HG02970 (cell line): ENCODE results near the gene TACO1.

Experiments
- ATAC-seq: cut with Tn5 transposase; IDR thresholded peaks from one replicate; pipeline ENCODE4 v1.9.1; 2021; ENCODE audit warnings: mild to moderate bottlenecking, moderate library complexity, moderate number of reproducible peaks; ENCODE audit not compliant: unreplicated experiment, low FRiP score

TACO1 gene

DNA sequence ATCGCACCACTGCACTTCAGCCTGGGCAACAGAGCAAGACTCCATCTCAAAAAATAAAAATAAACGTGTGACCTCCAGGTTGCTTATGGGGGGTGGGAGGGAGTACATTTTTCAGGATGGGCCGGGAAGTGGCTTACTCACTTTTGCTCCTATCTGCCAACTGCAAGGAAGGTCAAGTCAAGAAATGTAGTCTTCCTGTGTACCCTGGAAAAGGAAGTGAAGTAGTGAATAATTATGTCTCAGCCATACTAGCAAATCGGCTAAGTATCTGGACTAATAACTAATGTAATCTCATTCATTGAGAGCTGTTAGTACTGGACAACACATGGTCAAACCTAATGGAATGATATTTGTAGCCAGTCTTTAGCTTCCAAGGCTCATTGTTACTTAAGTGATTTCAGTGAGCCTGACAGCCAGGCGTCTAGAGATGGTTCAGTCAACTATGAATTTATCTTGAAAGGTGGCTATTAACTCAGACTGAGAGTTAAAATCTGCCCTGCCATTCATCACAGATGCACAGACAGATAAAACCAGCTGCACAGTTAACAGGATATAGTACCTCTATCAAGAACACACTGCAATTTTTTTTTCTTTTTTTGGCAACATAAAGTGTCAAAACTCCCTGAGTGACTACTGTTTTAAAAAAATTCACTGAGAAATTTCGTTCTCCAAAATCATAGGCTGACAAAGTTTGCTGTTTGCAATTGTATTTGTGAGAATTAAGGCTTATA, 3.7 kb upstream of the TACO1 start:
- ATAC-seq, result no peak

GRCh38 chr17:63598281-63598680, 2.4 kb upstream of the TACO1 start:
- ATAC-seq, result no peak

GRCh38 chr17:63601439-63602371, 1.0 kb downstream of the TACO1 start:
- ATAC-seq, result no peak

DNA sequence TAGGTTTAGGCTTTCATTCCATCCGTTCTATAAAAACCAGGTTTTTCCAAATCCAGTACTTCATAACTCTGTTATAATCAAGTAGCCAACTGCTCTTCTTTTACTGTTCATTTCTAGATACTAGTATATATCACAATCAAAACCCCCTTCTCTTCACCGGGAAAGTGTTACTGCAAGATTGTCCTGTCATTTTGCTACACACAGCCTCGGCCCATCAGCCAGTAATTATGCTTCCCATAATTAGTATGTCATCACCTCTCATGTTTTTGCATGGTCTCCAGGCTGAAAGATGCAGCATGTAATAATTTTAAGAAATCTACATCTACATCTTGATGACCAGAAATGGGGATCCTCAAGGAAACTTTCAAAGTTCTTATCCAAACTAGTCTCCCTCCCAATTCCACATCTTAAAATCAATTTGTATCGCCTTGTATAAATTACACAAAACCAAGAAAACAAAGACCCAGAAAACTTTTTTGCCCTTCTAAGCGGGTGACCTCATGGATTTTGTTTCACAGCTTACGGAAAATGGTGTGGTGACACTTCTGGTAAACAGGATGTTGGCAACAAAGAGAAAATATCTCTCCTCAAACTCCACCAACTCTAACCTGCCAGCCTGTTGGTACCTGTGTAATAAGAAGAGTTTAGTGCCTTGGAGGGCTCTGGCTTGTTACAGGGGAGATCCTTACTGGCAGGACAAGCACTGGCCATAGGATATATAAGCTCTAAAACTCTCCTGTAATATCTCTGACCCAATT, 9.3 kb downstream of the TACO1 start:
- no peak for ATAC-seq

- ATAC-seq, result no peak
These were observed 10.2 kb downstream of the TACO1 start for GRCh38 chr17:63610854-63611253.

DNA sequence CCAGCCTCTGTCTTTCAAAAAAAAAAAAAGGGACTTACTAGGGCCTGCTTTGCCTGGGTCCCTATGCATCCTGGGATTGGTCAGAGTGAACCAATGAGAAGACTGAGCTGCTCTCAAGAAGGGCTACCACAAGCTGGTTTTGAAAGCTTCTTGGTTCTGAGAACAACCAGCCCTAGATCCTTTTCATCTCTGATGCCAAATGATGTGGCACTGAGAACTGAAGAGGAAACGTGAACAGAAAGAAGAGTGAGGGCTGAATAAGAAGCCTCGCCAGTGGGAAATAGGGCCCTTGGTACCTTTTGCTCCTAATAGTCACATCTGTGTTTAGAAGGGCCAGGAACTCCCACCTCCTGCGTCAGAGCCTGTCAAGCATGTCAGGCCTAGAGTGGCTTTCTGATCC, 10.7 kb downstream of the TACO1 start:
- no peak for ATAC-seq

DNA sequence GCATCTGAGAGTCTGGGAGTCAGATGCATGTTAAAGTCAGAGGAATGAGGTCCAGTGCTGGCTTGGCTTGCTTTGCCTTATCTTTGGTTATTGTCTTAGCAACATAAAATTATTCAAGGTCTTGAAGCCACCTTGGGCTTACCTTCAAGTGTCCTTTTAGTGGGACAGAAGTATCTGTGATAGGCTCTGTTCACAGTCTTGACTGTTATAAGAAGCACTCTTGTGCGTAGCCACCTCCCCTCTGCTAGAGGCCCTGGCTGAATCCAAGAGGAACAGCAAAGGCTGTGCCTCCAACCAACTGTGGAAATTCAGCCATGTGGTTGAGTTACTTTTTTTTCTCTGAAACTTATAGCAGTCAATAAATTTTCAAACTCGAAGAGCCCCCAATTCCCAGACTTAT, 13.0 kb downstream of the TACO1 start:
- ATAC-seq, result no peak

GRCh38 chr17:63621229-63621683, 20.6 kb downstream of the TACO1 start:
- no peak for ATAC-seq

DNA sequence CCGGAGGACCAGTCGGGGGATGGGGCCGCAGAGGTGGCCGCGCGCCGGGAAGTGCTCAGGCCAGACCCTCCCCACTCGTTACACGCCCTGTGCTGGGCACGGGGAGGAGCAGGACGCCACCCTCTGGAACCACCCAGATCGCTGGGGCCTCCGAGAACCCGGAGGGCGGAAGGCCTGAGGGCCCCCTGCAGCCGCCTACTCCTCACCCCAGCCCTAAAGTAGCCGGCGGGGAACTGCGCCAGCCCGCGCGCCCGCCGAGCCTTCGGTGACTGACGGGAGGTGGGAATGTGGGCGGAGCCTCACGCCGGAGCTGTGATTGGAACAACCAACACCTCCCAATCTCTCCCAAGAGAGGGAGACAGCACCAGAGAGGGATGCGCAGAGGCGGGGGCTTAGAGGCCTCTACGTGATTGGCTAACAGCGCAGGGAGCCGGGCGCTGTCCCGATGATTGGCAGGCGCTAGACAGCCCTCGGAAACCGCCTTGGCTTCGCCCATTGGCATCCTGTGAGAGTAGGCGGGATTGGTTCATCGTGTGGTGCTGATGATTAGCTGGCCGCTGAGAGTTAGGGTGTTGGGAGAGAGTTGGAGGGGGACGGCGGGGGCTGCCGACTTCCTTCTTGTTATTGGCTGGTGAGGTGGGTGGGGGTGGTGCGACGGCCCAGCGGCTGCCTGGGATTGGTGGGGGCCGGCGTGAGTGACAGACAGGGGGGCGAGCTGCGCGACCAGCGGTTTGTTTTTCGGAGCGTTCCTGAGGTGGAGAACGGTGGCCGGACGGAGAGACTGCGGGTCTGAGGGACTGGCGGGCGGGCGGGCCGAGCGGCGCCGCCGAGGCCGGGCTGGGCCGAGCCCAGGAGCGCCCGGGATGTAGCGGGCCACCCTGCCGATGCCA, 21.2 kb downstream of the TACO1 start, which contains the start of gene MAP3K3:
TSS of gene MAP3K3 (plus strand) at position 734 of the 890 bp plus-strand sequence. CDS start 343 bp downstream, outside the sequence.
- peak; percentile 90 for ATAC-seq

DNA sequence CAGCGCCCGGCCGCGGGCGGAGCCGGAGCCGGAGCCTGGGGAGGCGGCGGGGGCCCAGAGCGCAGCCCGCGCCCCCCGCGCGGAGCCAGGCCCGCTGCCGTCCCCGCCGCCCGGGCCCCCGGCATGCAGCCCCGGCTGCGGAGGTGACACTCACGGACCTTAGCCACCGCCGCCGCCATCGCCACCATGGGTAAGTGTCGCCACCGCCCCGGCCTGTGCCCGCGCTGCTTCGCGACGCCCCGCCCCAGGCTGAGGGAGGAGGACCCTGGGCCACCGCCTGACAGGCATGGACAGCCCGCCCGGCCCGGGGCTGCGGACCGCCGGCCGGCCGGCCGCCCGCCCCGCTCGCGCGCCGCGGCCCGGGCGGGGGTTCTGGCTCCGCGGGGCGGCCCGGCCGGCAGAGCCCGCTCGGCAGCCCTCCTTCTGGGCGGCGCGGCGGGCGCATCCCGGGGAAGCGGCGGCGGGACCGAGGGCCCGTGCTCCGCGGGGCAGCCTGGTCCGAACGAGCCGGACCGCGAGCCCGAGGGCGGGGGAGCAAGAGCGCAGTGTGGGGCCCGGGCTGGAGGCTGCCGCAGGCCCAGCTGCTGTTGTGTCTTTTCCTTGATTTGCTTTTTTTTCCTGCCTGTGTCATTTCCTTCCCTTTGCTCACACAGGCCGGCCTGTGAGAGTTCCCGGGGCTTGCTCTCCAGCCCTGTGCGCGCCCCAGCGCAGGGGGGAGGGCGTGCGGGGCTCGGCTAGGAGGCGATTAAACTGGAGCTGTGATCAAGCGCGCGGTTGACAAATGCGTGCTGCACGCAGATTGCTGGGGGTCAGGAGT, 22.1 kb downstream of the TACO1 start:
- ATAC-seq, result peak; percentile 24

GRCh38 chr17:63623786-63624530, 23.3 kb downstream of the TACO1 start:
- no peak for ATAC-seq

DNA sequence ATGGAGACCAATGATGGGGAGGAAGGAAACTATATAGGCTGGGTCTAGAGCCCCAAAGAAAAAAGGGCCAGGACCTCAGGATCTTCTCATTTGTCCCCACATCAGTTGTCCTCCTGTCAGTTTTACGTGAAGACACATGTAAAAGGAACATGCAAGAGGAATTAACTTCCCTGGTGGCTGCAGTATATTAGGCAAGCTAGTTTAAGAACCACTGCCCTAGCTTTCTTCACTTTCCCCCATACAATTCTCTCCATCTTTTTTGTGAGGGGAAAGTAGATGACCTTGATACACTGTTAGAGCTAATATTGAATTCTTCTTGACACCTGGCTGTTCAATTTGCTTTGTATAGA, 23.8 kb downstream of the TACO1 start:
- no peak for ATAC-seq

GRCh38 chr17:63626551-63627180, 26.0 kb downstream of the TACO1 start:
- no peak for ATAC-seq

GRCh38 chr17:63629627-63630026, 28.9 kb downstream of the TACO1 start:
- no peak for ATAC-seq

DNA sequence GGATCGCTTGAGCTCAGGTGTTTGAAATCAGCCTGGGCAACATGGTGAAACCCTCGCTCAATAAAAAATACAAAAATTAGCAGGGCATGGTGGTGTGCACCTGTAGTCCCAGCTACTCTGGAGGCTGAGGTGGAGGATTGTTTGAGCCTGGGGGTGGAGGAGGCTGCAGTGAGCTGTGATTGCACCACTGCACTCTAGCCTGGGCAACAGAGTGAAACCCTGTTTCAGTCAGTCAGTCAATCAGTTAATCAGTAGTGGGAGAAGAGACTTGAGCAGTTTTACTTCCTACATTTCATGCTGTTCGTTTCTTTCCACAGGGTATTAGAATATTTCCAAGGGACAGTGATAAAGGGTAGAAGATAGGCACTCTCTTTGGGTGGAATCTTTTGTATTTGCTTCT, 30.4 kb downstream of the TACO1 start:
- ATAC-seq, result no peak

DNA sequence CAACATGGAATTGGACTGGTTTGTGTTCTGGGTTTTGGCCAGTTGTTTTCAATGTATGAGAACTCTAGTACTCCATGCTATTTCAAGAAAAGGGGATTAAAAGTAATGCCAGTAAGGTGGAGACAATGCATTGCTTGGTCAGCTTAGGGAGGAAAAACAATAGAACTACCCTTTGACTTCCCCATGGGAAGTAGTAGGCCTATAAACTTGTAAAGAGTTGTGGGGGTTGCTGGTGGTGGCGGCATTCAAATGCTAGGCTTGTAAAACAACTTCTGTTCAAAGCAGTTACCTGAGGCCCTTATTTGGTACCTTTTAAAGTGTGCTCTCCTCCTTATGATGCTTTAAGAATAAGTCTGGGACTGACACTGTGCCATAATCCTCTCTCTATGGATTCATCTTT, 30.9 kb downstream of the TACO1 start:
- ATAC-seq, result no peak

- no peak for ATAC-seq
These were observed 33.0 kb downstream of the TACO1 start for GRCh38 chr17:63633742-63634141.

DNA sequence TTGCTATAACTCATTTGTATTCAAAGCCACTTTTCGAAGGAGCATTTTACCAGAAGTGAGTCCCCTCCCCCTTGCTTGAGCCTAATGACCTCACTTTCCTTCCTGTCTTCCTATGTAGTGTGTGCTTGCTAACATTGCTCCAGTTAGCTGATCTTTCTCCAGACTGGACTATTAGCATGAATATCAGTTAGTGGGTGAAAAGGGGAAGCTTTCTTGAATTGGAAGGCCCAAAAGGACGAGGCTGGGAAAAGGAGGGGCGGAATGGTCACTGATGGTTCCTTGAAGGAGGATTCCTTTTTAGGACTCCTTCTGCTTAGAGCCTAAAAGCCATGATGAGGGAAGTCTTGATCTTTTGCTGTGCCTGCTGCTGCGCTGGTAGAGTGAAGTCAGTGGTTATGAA, 33.5 kb downstream of the TACO1 start:
- ATAC-seq, result no peak
